ENCODE results near the gene PGM5.

Gene PGM5

GRCh38 chr9:68493541-68493940 is 137.1 kb downstream of the PGM5 start:
- TF ChIP-seq CTCF (conservative IDR thresholded peaks at IDR 0.05; ENCODE audit: low read depth, low read length): no peak
- Histone ChIP-seq H4K20me1 (ENCODE audit: insufficient read depth) (no peaks in the 10 kb centered on the region), H3K4me2 (no peak overlapping the region), H3K4me1 (ENCODE audit: low read depth, poor library complexity, severe bottlenecking) (no peaks in the 10 kb centered on the region), H3K36me3 (ENCODE audit: insufficient read depth) (no peaks in the 10 kb centered on the region), H3K4me3 (IDR thresholded peaks at IDR 0.05; ENCODE audit: insufficient read depth, low read depth, low read length) (no peak overlapping the region), H3K9ac (no peak overlapping the region), H2AFZ (ENCODE audit: low read depth) (no peak overlapping the region), H3K27me3 (ENCODE audit: insufficient read depth, low read depth) (no peaks in the 10 kb centered on the region), H3K79me2 (ENCODE audit: insufficient read depth, low read depth) (no peaks in the 10 kb centered on the region), H3K27ac (no peak overlapping the region)

GRCh38 chr9:68493958-68494577 is 137.7 kb downstream of the PGM5 start:
- no peak overlapping the region for H3K4me3 ChIP-seq (IDR thresholded peaks at IDR 0.05; ENCODE audit: insufficient read depth, low read depth, low read length)
- H3K27ac ChIP-seq: no peak overlapping the region
- no peak for TF ChIP-seq CTCF (conservative IDR thresholded peaks at IDR 0.05; ENCODE audit: low read depth, low read length)
- H2AFZ ChIP-seq (ENCODE audit: low read depth): no peak overlapping the region
- no peaks in the 10 kb centered on the region for H4K20me1 ChIP-seq (ENCODE audit: insufficient read depth)
- no peaks in the 10 kb centered on the region for H3K79me2 ChIP-seq (ENCODE audit: insufficient read depth, low read depth)
- no peak overlapping the region for H3K9ac ChIP-seq
- no peaks in the 10 kb centered on the region for H3K4me1 ChIP-seq (ENCODE audit: low read depth, poor library complexity, severe bottlenecking)
- no peaks in the 10 kb centered on the region for H3K36me3 ChIP-seq (ENCODE audit: insufficient read depth)
- H3K4me2 ChIP-seq: no peak overlapping the region
- no peaks in the 10 kb centered on the region for H3K27me3 ChIP-seq (ENCODE audit: insufficient read depth, low read depth)

DNA sequence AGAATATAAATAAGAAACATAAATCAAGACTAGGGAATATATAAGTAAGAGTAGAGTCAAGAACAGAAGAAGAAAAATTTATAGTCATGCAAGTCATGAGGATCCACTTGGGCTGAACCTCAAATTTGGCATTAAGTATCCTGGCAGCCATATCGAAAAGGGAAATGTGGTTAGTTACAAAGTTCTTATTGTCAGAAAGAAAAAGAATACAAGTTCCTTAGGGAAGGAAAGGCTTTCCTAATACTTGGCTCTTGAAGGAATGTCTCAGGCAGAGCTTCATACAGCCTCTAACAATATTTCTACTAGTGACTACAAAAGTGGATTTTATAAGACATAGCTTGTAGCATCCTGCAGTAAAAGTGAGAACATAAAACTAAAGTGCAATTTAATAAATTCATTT is 138.8 kb downstream of the PGM5 start:
- Histone ChIP-seq H3K27me3 (ENCODE audit: insufficient read depth, low read depth) (no peaks in the 10 kb centered on the region), H3K4me1 (ENCODE audit: low read depth, poor library complexity, severe bottlenecking) (no peaks in the 10 kb centered on the region)
- TF ChIP-seq CTCF (conservative IDR thresholded peaks at IDR 0.05; ENCODE audit: low read depth, low read length): no peak

DNA sequence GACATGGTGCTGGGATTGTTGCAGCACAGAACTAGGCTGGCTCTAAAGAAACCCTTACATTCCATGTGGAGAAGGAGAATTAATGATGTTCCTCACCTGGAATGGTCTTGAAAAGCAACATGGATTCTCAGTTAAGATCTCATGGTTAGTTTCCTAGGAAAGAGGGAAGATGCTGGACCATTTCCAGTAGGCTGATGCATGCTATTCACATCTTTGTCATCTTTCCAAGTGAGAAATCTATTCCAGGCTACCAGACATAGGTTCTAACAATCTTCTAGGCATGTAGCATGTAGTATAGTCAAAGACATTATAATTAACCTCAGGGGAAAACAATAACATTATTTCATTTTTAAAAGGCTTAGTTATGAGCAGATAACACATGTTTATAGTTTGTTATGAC is 139.9 kb downstream of the PGM5 start:
- no peaks in the 10 kb centered on the region for H3K79me2 ChIP-seq (ENCODE audit: insufficient read depth, low read depth)
- no peak overlapping the region for H2AFZ ChIP-seq (ENCODE audit: low read depth)
- H3K4me1 ChIP-seq (ENCODE audit: low read depth, poor library complexity, severe bottlenecking): no peaks in the 10 kb centered on the region
- no peak overlapping the region for H3K4me3 ChIP-seq (IDR thresholded peaks at IDR 0.05; ENCODE audit: insufficient read depth, low read depth, low read length)
- TF ChIP-seq CTCF (conservative IDR thresholded peaks at IDR 0.05; ENCODE audit: low read depth, low read length): no peak
- no peaks in the 10 kb centered on the region for H4K20me1 ChIP-seq (ENCODE audit: insufficient read depth)
- H3K27me3 ChIP-seq (ENCODE audit: insufficient read depth, low read depth): no peaks in the 10 kb centered on the region
- H3K4me2 ChIP-seq: no peak overlapping the region
- H3K27ac ChIP-seq: no peak overlapping the region
- H3K9ac ChIP-seq: no peak overlapping the region
- H3K36me3 ChIP-seq (ENCODE audit: insufficient read depth): no peaks in the 10 kb centered on the region

More for the DNA sequence above, 138.8 kb downstream of the PGM5 start:
- Histone ChIP-seq H3K4me3 (IDR thresholded peaks at IDR 0.05; ENCODE audit: insufficient read depth, low read depth, low read length) (no peak overlapping the region), H3K4me2 (no peak overlapping the region), H4K20me1 (ENCODE audit: insufficient read depth) (no peaks in the 10 kb centered on the region), H3K27ac (no peak overlapping the region), H3K9ac (no peak overlapping the region), H2AFZ (ENCODE audit: low read depth) (no peak overlapping the region), H3K36me3 (ENCODE audit: insufficient read depth) (no peaks in the 10 kb centered on the region), H3K79me2 (ENCODE audit: insufficient read depth, low read depth) (no peaks in the 10 kb centered on the region)
